ENCODE results near the gene LYPD6B. TPM values are rescaled to one million over a fixed set of nuclear protein-coding genes. Genes with fewer than 3 reads are reported as not detected.

Gene LYPD6B
- total and polyA plus RNA-seq, 4 donors = 0.13 to 0.59 (median 0.14) TPM

DNA sequence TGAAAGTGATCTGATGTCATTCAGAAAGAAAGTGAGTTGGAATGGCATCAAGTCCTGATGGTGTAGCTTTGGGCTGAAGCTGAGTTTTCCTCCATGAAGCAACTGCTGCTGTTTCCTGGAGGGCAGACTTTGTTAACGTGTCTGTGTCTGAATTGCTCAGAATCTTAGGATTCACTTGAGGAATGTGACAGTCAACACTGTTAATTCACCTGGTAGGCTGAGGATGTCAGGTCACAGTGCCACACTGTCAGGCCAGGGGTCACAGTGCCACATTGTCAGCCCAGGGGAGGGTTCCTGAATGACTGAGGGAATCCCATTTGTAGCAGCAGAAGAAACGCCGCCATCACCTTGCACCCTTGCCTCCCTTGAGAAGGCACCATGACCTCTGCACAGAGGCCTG is 39.4 kb downstream of the LYPD6B start:
- no peak overlapping the region for H3K4me3 ChIP-seq (ENCODE audit: low read depth in 1 of 3, low read length in 3 of 3)
- H3K9ac ChIP-seq (ENCODE audit: low read depth in 1 of 2, low read length in 2 of 2) = no peak overlapping the region
- WGBS = 70% methylated on average over 3 of the region's 3 CpGs
- no peaks in the 10 kb centered on the region for H3K36me3 ChIP-seq (ENCODE audit: control insufficient read depth in 4 of 4, insufficient read depth in 3 of 4, low read depth in 1 of 4, low read length in 3 of 4)
- H3K4me1 ChIP-seq (ENCODE audit: control insufficient read depth in 4 of 4, insufficient read depth in 4 of 4, low read length in 3 of 4) = no peaks in the 10 kb centered on the region
- H3K9me3 ChIP-seq (ENCODE audit: control insufficient read depth in 4 of 4, low read length in 3 of 4) = no peaks in the 10 kb centered on the region
- DNase-seq (ENCODE audit: low spot score) = no peak
- TF ChIP-seq, protein P1, sequence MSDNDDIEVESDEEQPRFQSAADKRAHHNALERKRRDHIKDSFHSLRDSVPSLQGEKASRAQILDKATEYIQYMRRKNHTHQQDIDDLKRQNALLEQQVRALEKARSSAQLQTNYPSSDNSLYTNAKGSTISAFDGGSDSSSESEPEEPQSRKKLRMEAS (IDR thresholded peaks at IDR 0.05) = no peak
- TF ChIP-seq, protein P2, sequence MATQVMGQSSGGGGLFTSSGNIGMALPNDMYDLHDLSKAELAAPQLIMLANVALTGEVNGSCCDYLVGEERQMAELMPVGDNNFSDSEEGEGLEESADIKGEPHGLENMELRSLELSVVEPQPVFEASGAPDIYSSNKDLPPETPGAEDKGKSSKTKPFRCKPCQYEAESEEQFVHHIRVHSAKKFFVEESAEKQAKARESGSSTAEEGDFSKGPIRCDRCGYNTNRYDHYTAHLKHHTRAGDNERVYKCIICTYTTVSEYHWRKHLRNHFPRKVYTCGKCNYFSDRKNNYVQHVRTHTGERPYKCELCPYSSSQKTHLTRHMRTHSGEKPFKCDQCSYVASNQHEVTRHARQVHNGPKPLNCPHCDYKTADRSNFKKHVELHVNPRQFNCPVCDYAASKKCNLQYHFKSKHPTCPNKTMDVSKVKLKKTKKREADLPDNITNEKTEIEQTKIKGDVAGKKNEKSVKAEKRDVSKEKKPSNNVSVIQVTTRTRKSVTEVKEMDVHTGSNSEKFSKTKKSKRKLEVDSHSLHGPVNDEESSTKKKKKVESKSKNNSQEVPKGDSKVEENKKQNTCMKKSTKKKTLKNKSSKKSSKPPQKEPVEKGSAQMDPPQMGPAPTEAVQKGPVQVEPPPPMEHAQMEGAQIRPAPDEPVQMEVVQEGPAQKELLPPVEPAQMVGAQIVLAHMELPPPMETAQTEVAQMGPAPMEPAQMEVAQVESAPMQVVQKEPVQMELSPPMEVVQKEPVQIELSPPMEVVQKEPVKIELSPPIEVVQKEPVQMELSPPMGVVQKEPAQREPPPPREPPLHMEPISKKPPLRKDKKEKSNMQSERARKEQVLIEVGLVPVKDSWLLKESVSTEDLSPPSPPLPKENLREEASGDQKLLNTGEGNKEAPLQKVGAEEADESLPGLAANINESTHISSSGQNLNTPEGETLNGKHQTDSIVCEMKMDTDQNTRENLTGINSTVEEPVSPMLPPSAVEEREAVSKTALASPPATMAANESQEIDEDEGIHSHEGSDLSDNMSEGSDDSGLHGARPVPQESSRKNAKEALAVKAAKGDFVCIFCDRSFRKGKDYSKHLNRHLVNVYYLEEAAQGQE (IDR thresholded peaks at IDR 0.05) = no peak
- no peak for TF ChIP-seq RAD21 (IDR thresholded peaks at IDR 0.05)
- TF ChIP-seq TAF1 (conservative IDR thresholded peaks at IDR 0.05) = no peak
- TF ChIP-seq FOXA2 (IDR thresholded peaks at IDR 0.05) = no peak
- TF ChIP-seq HNF4A (conservative IDR thresholded peaks at IDR 0.05) = no peak
- TF ChIP-seq, protein P3, sequence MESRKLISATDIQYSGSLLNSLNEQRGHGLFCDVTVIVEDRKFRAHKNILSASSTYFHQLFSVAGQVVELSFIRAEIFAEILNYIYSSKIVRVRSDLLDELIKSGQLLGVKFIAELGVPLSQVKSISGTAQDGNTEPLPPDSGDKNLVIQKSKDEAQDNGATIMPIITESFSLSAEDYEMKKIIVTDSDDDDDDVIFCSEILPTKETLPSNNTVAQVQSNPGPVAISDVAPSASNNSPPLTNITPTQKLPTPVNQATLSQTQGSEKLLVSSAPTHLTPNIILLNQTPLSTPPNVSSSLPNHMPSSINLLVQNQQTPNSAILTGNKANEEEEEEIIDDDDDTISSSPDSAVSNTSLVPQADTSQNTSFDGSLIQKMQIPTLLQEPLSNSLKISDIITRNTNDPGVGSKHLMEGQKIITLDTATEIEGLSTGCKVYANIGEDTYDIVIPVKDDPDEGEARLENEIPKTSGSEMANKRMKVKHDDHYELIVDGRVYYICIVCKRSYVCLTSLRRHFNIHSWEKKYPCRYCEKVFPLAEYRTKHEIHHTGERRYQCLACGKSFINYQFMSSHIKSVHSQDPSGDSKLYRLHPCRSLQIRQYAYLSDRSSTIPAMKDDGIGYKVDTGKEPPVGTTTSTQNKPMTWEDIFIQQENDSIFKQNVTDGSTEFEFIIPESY (IDR thresholded peaks at IDR 0.05) = no peak
- TF ChIP-seq, protein P4, sequence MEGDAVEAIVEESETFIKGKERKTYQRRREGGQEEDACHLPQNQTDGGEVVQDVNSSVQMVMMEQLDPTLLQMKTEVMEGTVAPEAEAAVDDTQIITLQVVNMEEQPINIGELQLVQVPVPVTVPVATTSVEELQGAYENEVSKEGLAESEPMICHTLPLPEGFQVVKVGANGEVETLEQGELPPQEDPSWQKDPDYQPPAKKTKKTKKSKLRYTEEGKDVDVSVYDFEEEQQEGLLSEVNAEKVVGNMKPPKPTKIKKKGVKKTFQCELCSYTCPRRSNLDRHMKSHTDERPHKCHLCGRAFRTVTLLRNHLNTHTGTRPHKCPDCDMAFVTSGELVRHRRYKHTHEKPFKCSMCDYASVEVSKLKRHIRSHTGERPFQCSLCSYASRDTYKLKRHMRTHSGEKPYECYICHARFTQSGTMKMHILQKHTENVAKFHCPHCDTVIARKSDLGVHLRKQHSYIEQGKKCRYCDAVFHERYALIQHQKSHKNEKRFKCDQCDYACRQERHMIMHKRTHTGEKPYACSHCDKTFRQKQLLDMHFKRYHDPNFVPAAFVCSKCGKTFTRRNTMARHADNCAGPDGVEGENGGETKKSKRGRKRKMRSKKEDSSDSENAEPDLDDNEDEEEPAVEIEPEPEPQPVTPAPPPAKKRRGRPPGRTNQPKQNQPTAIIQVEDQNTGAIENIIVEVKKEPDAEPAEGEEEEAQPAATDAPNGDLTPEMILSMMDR (IDR thresholded peaks at IDR 0.05; ENCODE audit: low read depth, low read length, missing input control) = no peak
- no peak for TF ChIP-seq FOXA1 (IDR thresholded peaks at IDR 0.05)
- TF ChIP-seq YY1 (IDR thresholded peaks at IDR 0.05) = no peak
- no peak for TF ChIP-seq RXRA (IDR thresholded peaks at IDR 0.05)
- no peak for TF ChIP-seq NR2F2 (IDR thresholded peaks at IDR 0.05)
- TF ChIP-seq SP1 (IDR thresholded peaks at IDR 0.05) = no peak
- no peak for TF ChIP-seq GABPA (IDR thresholded peaks at IDR 0.05 in 1 of 2, conservative IDR thresholded peaks at IDR 0.05 in 1 of 2)
- no peak for TF ChIP-seq EGR1 (IDR thresholded peaks at IDR 0.05; ENCODE audit: low read depth in 2 of 2)
- TF ChIP-seq, protein P5, sequence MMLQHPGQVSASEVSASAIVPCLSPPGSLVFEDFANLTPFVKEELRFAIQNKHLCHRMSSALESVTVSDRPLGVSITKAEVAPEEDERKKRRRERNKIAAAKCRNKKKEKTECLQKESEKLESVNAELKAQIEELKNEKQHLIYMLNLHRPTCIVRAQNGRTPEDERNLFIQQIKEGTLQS (IDR thresholded peaks at IDR 0.05) = no peak
- TF ChIP-seq HNF4G (IDR thresholded peaks at IDR 0.05) = no peak
- TF ChIP-seq JUND (IDR thresholded peaks at IDR 0.05) = no peak
- H3K27ac ChIP-seq (ENCODE audit: low read depth in 1 of 2, low read length in 2 of 2) = no peak overlapping the region
- H3K27me3 ChIP-seq (ENCODE audit: control insufficient read depth in 4 of 4, insufficient read depth in 4 of 4, low read length in 3 of 4) = peaks cover 0 to 5% (median 0%) of the 10 kb centered on the region in 4 donors
